Measurements from ENCODE around the gene LRRC4C. TPM values are rescaled to one million over a fixed set of nuclear protein-coding genes. Genes with fewer than 3 reads are reported as not detected.

The LRRC4C gene
- total RNA-seq, 1 donor from 2014 or later = 1.3 TPM

- DNase-seq (ENCODE audit: low spot score, unreplicated experiment) = no peak
- no peaks in the 10 kb centered on the region for H3K27me3 Mint-ChIP-seq
- no peaks in the 10 kb centered on the region for H3K36me3 Mint-ChIP-seq (ENCODE audit: insufficient read depth)
- H3K4me1 Mint-ChIP-seq (ENCODE audit: low read depth) = no peaks in the 10 kb centered on the region
- H3K9me3 Mint-ChIP-seq (ENCODE audit: low read depth) = no peaks in the 10 kb centered on the region
- H3K27ac Mint-ChIP-seq = no peak overlapping the region
- no peak overlapping the region for H3K4me3 Mint-ChIP-seq (ENCODE audit: low read depth)
- no peak for TF ChIP-seq CTCF (IDR thresholded peaks at IDR 0.05; ENCODE audit: unreplicated experiment)
Measured at GRCh38 chr11:41133023-41133422, 326.4 kb downstream of the LRRC4C start.

DNA sequence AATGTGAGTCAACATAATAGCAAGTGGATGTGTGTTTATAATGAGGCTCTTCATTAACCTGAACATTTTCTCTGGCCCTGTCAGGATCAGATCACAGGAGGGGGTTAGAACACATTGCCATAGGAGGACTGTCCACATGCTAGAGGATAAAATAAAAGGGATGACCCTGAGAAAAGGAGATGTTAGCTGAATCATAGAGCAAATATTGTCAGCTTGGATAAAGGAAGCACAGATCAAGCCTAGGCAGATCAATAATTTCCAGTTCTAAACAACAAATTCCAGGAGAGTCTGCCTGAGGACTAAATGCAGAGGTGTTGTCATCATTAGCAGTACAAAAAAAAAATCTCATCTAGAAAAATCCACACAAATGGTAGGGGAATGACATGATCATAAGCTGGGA, 337.9 kb downstream of the LRRC4C start:
- no peaks in the 10 kb centered on the region for H3K27me3 Mint-ChIP-seq
- H3K27ac Mint-ChIP-seq = no peak overlapping the region
- no peaks in the 10 kb centered on the region for H3K9me3 Mint-ChIP-seq (ENCODE audit: low read depth)
- H3K36me3 Mint-ChIP-seq (ENCODE audit: insufficient read depth) = no peaks in the 10 kb centered on the region
- no peaks in the 10 kb centered on the region for H3K4me1 Mint-ChIP-seq (ENCODE audit: low read depth)
- no peak for TF ChIP-seq CTCF (IDR thresholded peaks at IDR 0.05; ENCODE audit: unreplicated experiment)
- no peak overlapping the region for H3K4me3 Mint-ChIP-seq (ENCODE audit: low read depth)
- DNase-seq (ENCODE audit: low spot score, unreplicated experiment) = no peak

- H3K27me3 Mint-ChIP-seq = no peaks in the 10 kb centered on the region
- H3K36me3 Mint-ChIP-seq (ENCODE audit: insufficient read depth) = no peaks in the 10 kb centered on the region
- H3K9me3 Mint-ChIP-seq (ENCODE audit: low read depth) = no peaks in the 10 kb centered on the region
- TF ChIP-seq CTCF (IDR thresholded peaks at IDR 0.05; ENCODE audit: unreplicated experiment) = no peak
- no peak overlapping the region for H3K4me3 Mint-ChIP-seq (ENCODE audit: low read depth)
- no peaks in the 10 kb centered on the region for H3K4me1 Mint-ChIP-seq (ENCODE audit: low read depth)
- no peak overlapping the region for H3K27ac Mint-ChIP-seq
- DNase-seq (ENCODE audit: low spot score, unreplicated experiment) = no peak
Measured at GRCh38 chr11:41119484-41119883, 340.0 kb downstream of the LRRC4C start.

GRCh38 chr11:41118521-41118920, 340.9 kb downstream of the LRRC4C start:
- Mint-ChIP-seq H3K27ac (no peak overlapping the region), H3K27me3 (no peaks in the 10 kb centered on the region), H3K36me3 (ENCODE audit: insufficient read depth) (no peaks in the 10 kb centered on the region), H3K4me1 (ENCODE audit: low read depth) (no peaks in the 10 kb centered on the region), H3K4me3 (ENCODE audit: low read depth) (no peak overlapping the region), H3K9me3 (ENCODE audit: low read depth) (no peaks in the 10 kb centered on the region)
- no peak for DNase-seq (ENCODE audit: low spot score, unreplicated experiment)
- TF ChIP-seq CTCF (IDR thresholded peaks at IDR 0.05; ENCODE audit: unreplicated experiment) = no peak

GRCh38 chr11:41116970-41117369, 342.5 kb downstream of the LRRC4C start:
- H3K27me3 Mint-ChIP-seq = no peaks in the 10 kb centered on the region
- no peaks in the 10 kb centered on the region for H3K36me3 Mint-ChIP-seq (ENCODE audit: insufficient read depth)
- H3K4me1 Mint-ChIP-seq (ENCODE audit: low read depth) = no peaks in the 10 kb centered on the region
- H3K4me3 Mint-ChIP-seq (ENCODE audit: low read depth) = no peak overlapping the region
- H3K9me3 Mint-ChIP-seq (ENCODE audit: low read depth) = no peaks in the 10 kb centered on the region
- DNase-seq (ENCODE audit: low spot score, unreplicated experiment) = no peak
- no peak for TF ChIP-seq CTCF (IDR thresholded peaks at IDR 0.05; ENCODE audit: unreplicated experiment)
- no peak overlapping the region for H3K27ac Mint-ChIP-seq

Data from progenitor cell of endocrine pancreas (in vitro differentiated cells).